Coronary artery (tissue), 2 donors: Measurements from ENCODE around the gene RBM19.

ENCODE experiments used
- DNase-seq: peaks from one replicate; pipeline ENCODE4 v3.0.0-alpha.2; 2017; ENCODE audit warnings: low spot score
- H3K27ac ChIP-seq, 2 donors: fragments of 200-600 bp; sonication (generic); one replicate each; pipeline ENCODE4 v1.5.1; 2016 to 2019
- H3K4me3 ChIP-seq: fragments of 200-600 bp; sonication (generic); 2 replicates; pipeline ENCODE4 v1.5.1; 2016; ENCODE audit warnings: mild to moderate bottlenecking, moderate library complexity
- TF ChIP-seq, protein P1 (sequence below): fragments of 200-600 bp; sonication (generic); IDR thresholded peaks from one replicate; pipeline ENCODE4 v1.5.1; 2019; ENCODE audit warnings: antibody characterized with exemption

The RBM19 gene

DNA sequence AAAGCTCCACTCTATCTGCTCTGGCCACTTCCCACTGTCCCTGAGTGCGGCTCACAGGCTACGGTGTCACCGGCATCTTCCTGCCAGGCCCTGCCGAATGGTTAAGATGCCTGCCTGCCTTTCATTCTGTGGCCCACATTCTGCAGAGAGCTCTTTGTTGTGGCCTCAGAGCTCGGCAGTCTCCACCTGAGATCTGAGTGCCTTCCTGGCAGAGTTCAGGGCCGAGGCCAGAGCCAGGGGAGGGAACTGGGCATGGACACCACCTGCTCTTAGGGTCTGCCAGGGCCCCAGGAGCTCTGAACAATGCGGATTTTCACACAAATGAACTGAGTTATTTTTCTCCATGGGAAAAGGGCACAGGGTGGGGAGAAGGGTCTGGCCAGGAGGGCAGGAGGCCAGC lies 127.2 kb downstream of the RBM19 start:
- no peak overlapping the region for H3K4me3 ChIP-seq
- DNase-seq, result no peak
- no peak overlapping the region for H3K27ac ChIP-seq
- TF ChIP-seq, protein P1, sequence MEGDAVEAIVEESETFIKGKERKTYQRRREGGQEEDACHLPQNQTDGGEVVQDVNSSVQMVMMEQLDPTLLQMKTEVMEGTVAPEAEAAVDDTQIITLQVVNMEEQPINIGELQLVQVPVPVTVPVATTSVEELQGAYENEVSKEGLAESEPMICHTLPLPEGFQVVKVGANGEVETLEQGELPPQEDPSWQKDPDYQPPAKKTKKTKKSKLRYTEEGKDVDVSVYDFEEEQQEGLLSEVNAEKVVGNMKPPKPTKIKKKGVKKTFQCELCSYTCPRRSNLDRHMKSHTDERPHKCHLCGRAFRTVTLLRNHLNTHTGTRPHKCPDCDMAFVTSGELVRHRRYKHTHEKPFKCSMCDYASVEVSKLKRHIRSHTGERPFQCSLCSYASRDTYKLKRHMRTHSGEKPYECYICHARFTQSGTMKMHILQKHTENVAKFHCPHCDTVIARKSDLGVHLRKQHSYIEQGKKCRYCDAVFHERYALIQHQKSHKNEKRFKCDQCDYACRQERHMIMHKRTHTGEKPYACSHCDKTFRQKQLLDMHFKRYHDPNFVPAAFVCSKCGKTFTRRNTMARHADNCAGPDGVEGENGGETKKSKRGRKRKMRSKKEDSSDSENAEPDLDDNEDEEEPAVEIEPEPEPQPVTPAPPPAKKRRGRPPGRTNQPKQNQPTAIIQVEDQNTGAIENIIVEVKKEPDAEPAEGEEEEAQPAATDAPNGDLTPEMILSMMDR, result no peak

DNA sequence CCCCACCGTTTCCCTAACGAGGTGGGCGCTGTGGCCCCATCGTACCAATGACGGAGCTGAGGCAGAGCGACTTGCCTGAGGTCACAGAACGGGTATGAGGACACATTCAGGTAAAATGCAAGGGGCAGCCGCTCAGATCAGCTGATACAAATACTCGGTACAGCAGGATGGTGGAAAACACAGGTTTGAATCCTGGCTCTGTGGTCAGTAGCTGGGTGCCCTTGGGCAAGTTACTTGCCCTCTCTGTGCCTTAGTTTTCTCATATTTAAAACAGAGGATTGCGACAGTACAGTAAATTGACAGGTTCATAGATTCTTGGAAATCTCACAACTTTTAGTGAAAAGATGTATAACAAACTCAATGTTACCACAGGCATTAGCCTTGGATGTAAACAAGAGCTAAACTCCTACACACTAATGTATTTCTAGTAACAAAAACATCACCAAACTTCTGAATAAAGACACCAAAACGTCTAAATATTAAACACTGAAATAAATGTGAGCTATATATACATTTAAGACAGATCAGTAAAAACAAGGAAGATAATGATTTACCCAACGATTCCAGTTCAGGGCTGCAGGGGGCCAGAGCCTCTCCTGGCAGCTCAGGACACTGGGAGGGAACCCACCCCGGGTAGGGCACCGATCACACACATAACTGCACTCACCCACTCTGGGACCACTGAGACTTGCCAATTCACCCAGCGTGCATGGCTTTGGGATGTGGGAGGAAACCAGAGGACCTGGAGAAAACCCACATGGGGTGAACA lies 128.4 kb downstream of the RBM19 start:
- no peak overlapping the region for H3K4me3 ChIP-seq
- TF ChIP-seq, protein P1, result no peak
- DNase-seq, result no peak
- H3K27ac ChIP-seq, result no peak overlapping the region

DNA sequence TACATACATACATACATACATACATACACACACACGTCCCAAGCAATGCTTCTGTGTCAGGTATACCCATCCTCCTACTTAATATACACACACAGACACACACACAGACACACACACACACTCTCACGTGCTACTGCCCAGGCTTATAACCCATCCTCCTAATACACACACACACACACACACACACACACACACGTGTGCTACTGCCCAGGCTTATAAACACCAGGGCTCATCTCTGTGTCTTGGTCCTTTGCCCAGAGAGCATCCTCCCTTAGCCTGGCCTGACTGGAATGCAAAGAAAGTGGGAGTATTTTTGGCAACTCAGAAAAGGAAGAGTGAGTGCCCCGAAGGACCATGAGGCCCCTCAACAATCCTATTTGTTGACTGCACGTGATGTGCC lies 129.0 kb downstream of the RBM19 start:
- H3K4me3 ChIP-seq, result no peak overlapping the region
- TF ChIP-seq, protein P1, result no peak
- H3K27ac ChIP-seq, result no peak overlapping the region
- DNase-seq, result no peak

DNA sequence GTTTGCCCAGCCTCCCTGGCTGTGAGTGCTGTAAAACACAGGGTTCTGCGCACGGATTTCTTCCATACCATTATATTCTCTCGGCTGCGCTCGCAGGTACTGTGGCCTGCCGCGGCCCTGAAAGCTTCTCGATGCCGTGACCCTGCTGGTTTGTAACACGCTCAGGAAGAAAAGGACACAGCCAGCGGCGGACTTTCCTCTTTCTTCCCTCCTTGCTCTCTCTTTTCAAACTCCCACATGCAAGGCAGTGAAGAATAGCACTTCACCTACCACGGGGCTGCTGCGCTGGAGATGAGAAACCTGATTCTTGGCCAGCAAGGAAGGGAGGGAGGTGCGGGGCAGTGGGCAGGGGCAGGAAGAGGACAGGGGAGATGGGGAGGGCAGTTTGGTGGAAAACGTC lies 130.2 kb downstream of the RBM19 start:
- no peak overlapping the region for H3K4me3 ChIP-seq
- no peak for DNase-seq
- no peak overlapping the region for H3K27ac ChIP-seq
- TF ChIP-seq, protein P1, result no peak

DNA sequence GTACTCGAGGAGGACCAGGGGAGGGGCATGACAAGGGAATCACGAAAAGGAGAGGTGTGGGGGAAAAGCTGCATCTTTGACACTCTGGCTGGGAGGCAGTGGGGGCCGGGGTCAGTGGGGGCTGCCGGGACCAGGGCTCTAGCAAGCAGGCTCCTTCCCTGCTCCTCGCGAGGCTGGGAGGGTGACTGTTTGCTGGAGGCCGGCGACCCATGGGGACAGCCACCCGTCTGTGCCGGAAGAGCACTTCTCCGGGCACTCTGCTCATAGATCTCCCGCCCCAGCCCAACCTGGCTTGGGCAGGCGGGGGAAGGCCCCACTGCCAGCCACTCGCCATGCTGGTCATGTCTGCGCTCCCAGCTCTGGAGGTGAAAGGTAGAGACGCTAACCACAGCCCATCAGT lies 130.7 kb downstream of the RBM19 start:
- TF ChIP-seq, protein P1, result no peak
- no peak for DNase-seq
- H3K4me3 ChIP-seq, result no peak overlapping the region
- no peak overlapping the region for H3K27ac ChIP-seq

DNA sequence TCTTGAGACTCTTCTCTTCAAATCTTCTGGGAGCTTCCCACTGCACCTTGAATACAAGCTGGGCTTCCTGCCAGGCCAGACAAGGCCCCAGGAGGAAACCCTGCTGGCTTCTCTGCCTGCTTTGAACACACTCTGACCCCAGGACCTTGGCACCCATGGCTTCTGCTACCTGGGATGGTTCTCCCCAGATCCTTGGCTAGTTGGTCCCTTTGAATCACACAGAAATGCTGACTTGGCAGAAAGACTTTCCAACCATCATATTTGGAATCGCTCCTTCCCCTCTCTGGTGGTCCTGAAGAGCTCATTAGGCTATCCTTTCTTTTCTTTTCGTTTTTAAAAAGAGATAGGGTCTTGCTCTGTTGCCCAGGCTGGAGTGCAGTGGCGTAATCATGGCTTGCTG lies 132.7 kb downstream of the RBM19 start:
- Histone ChIP-seq H3K27ac (no peak overlapping the region), H3K4me3 (no peak overlapping the region)
- no peak for DNase-seq
- TF ChIP-seq, protein P1, result no peak

DNA sequence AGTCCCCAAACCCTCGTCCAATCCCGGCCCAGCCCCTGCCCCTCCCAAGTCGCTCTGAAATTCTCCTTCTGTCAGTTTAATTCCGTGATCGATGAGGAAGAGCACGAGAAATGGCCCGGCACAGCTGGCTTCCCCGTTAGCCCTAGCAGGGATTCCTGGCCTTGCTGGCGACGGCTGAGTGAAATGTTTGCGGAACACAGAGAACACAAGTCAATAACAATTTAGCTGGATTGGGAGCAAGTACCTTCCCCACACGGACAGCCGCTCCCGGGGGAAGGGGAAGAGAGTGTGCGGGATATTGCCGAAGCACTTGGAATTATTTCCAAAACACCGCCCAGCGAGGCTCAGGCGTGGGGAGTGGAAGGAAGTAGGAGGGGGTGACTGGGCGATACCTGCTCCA lies 134.6 kb downstream of the RBM19 start:
- Histone ChIP-seq H3K4me3 (no peak overlapping the region), H3K27ac (no peak overlapping the region)
- DNase-seq, result no peak
- TF ChIP-seq, protein P1, result no peak
